ENCODE measurements around the gene TULP4.

TULP4 gene

GRCh38 chr6:158417760-158418098, 105.5 kb downstream of the TULP4 start:
- POLR2A ChIA-PET = interaction anchor here (0.7 kb wide), 2 partner anchors 51 to 89 kb away, joined by 3 to 6 read pairs; no protein-coding TSS in a partner anchor
- DNase-seq (ENCODE audit: extremely low spot score) = no peak
- TF ChIP-seq CTCF (IDR thresholded peaks at IDR 0.05; ENCODE audit: control extremely low read depth, extremely low read depth, low read depth, missing control alignments) = no peak
- CTCF ChIA-PET = interaction anchor here (0.8 to 1.7 kb wide), 5 partner anchors 14 to 204 kb away, joined by 3 to 6 read pairs (median 3); no protein-coding TSS in a partner anchor

- no peak for DNase-seq (ENCODE audit: extremely low spot score)
- no peak for TF ChIP-seq CTCF (IDR thresholded peaks at IDR 0.05; ENCODE audit: control extremely low read depth, extremely low read depth, low read depth, missing control alignments)
- ChIA-PET POLR2A (no interaction called here), CTCF (interaction anchor here (0.8 to 2.0 kb wide), 4 partner anchors 10 to 204 kb away, joined by 3 to 10 read pairs (median 5); no protein-coding TSS in a partner anchor)
Measured at GRCh38 chr6:158418501-158418900, 106.2 kb downstream of the TULP4 start.

DNA sequence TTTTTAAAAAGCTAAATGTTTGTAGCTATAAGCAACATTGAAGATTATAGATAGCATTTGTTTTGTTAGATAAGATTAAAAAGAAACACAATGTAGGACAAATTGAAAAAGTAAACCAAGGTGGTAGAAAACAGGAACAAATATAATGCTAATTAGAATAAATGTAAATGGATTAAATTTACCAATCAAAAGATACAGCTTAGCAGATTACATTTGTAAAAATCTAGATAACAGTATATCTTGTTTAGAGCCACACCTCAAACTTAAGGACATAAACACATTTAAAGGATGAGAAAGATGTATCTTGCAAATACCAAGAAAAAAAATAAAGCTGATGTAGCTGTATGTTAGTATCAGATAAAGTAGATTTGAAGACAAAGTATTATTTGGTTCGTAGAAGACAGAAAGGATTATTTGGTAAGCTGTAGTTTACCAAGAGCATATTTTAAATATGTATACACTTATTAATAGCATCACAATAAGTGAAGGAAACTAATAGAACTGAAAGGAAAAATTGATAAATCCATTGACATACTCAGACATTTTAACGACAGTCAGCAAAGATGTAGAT, 107.2 kb downstream of the TULP4 start:
- CTCF ChIA-PET = interaction anchor here (1.2 to 2.0 kb wide), 5 partner anchors 11 to 199 kb away, joined by 3 to 10 read pairs (median 5); no protein-coding TSS in a partner anchor
- POLR2A ChIA-PET = no interaction called here
- DNase-seq (ENCODE audit: extremely low spot score) = no peak
- no peak for TF ChIP-seq CTCF (IDR thresholded peaks at IDR 0.05; ENCODE audit: control extremely low read depth, extremely low read depth, low read depth, missing control alignments)

- no peak for DNase-seq (ENCODE audit: extremely low spot score)
- POLR2A ChIA-PET = no interaction called here
- no peak for TF ChIP-seq CTCF (IDR thresholded peaks at IDR 0.05; ENCODE audit: control extremely low read depth, extremely low read depth, low read depth, missing control alignments)
- CTCF ChIA-PET = no interaction called here
Measured at GRCh38 chr6:158421381-158421780, 109.1 kb downstream of the TULP4 start.

GRCh38 chr6:158422629-158423238, 110.5 kb downstream of the TULP4 start:
- POLR2A ChIA-PET = no interaction called here
- CTCF ChIA-PET = no interaction called here
- DNase-seq (ENCODE audit: extremely low spot score) = no peak
- no peak for TF ChIP-seq CTCF (IDR thresholded peaks at IDR 0.05; ENCODE audit: control extremely low read depth, extremely low read depth, low read depth, missing control alignments)

- DNase-seq (ENCODE audit: extremely low spot score) = no peak
- ChIA-PET CTCF (interaction anchor here (1.5 kb wide), 1 partner anchor 20 kb away, joined by 3 read pairs; no protein-coding TSS in a partner anchor), POLR2A (no interaction called here)
- no peak for TF ChIP-seq CTCF (IDR thresholded peaks at IDR 0.05; ENCODE audit: control extremely low read depth, extremely low read depth, low read depth, missing control alignments)
Measured at GRCh38 chr6:158431036-158431435, 118.8 kb downstream of the TULP4 start.

Data from GM10248 (cell line).